K562 (cell line): ENCODE data around the gene CYP4F3. TPM values are rescaled to one million over a fixed set of nuclear protein-coding genes. Genes with fewer than 3 reads are reported as not detected.

ENCODE experiments used
- ATAC-seq: fragments of 200-7000 bp; cut with Tn5 transposase; 3 replicates; pipeline ENCODE4 v1.9.1; 2020; ENCODE audit warnings: moderate library complexity
- BruUV-seq: library from RNA; stranded (reverse); fragments of 400-500 nt; replicated peaks from 2 replicates; lab custom pipeline; 2021; lab: Mats Ljungman, UMichigan
- CTCF ChIA-PET: fragments of 300-600 bp; formaldehyde crosslinking; extraction: SDS; loops from one replicate; lab custom pipeline; 2021; ENCODE audit warnings: low intra/inter-chr PET ratio; lab: Yijun Ruan, JAX
- POLR2A ChIA-PET: fragments of 300-600, 350-650 bp; sonication (Branson Sonifier 250); formaldehyde crosslinking; extraction: SDS; loops from one replicate; lab custom pipeline; 2021; ENCODE audit warnings: antibody characterized with exemption, inconsistent platforms; lab: Yijun Ruan, JAX
- DNase-seq, 4 experiments: peaks; one replicate each; pipeline versions ENCODE4 v3.0.0 to v3.0.0-alpha.2; 2011 to 2018; ENCODE audit warnings: low spot score in 3 of 4, mixed read lengths in 3 of 4; ENCODE audit errors: extremely low read depth in 1 of 4
- FAIRE-seq: peaks from 2 replicates; lab custom pipeline; 2011; peaks lifted over from hg19 to GRCh38; lab: Jason Lieb, UNC
- H2AFZ ChIP-seq: 2 replicates; pipeline ENCODE4 v1.6.0; 2011; ENCODE audit warnings: low read depth, low read length, control low read depth, inconsistent platforms
- H3K27ac ChIP-seq: fragments of 200-600 bp; 3 replicates; pipeline ENCODE4 v1.8.0; 2011; ENCODE audit warnings: low read depth, mild to moderate bottlenecking, control low read depth, inconsistent platforms, low read length, moderate library complexity, mixed read lengths; ENCODE audit errors: extremely low read depth
- H3K27me3 ChIP-seq, 2 experiments: fragments of 300-600 bp in 1 of 2; 2 replicates in 1 of 2; 3 replicates in 1 of 2; pipeline versions ENCODE4 v1.6.0 to v1.8.0; 2011; ENCODE audit warnings: inconsistent platforms in 2 of 2, low read length in 2 of 2, mild to moderate bottlenecking in 1 of 2, mixed read lengths in 1 of 2, moderate library complexity in 1 of 2; ENCODE audit not compliant: control insufficient read depth in 2 of 2, insufficient read depth in 2 of 2
- H3K36me3 ChIP-seq: fragments of 300-600 bp; 3 replicates; pipeline ENCODE4 v1.8.0; 2011; ENCODE audit warnings: mild to moderate bottlenecking, low read length, inconsistent platforms; ENCODE audit not compliant: control insufficient read depth, insufficient read depth
- H3K4me1 ChIP-seq, 2 experiments: fragments of 200-600 bp in 1 of 2; replicated peaks in 1 of 2; 2 replicates in 1 of 2; 3 replicates in 1 of 2; pipeline versions ENCODE4 v1.5.1 to v1.8.0; 2011; ENCODE audit warnings: inconsistent platforms in 2 of 2, low read length in 2 of 2, mild to moderate bottlenecking in 1 of 2, mixed read lengths in 1 of 2, moderate library complexity in 1 of 2; ENCODE audit not compliant: control insufficient read depth in 2 of 2, insufficient read depth in 2 of 2
- H3K4me2 ChIP-seq: 2 replicates; pipeline ENCODE4 v1.6.1; 2011; ENCODE audit warnings: low read length, control low read depth, inconsistent platforms, mixed read lengths; ENCODE audit not compliant: insufficient read depth
- H3K4me3 ChIP-seq: fragments of 200-600 bp; sonication (generic), shearing (Covaris generic); 2 replicates; pipeline ENCODE4 v1.5.1; 2016; ENCODE audit warnings: control low read depth, inconsistent platforms
- H3K79me2 ChIP-seq: fragments of 200-600 bp; 3 replicates; pipeline ENCODE4 v1.8.0; 2011; ENCODE audit warnings: low read length, inconsistent platforms; ENCODE audit not compliant: control insufficient read depth, insufficient read depth
- H3K9ac ChIP-seq, 2 experiments: 2 replicates each; pipeline versions ENCODE4 v1.6.0 to v1.6.1; 2011; ENCODE audit warnings: low read depth in 2 of 2, low read length in 2 of 2, control low read depth in 1 of 2, inconsistent platforms in 1 of 2, mild to moderate bottlenecking in 1 of 2, mixed read lengths in 1 of 2; ENCODE audit not compliant: insufficient read depth in 1 of 2
- H3K9me1 ChIP-seq: one replicate; pipeline ENCODE4 v1.6.0; 2011; ENCODE audit warnings: inconsistent platforms, mild to moderate bottlenecking, low read length, moderate library complexity; ENCODE audit not compliant: control insufficient read depth, insufficient read depth
- H3K9me3 ChIP-seq: replicated peaks from 2 replicates; pipeline ENCODE4 v1.5.1; 2011; ENCODE audit warnings: low read depth, low read length, inconsistent platforms; ENCODE audit not compliant: control insufficient read depth, insufficient read depth
- H4K20me1 ChIP-seq: replicated peaks from 2 replicates; pipeline ENCODE4 v1.6.1; 2011; ENCODE audit warnings: low read length, inconsistent platforms, mixed read lengths; ENCODE audit not compliant: control insufficient read depth, insufficient read depth
- DACH1 ChIP-seq: fragments of 450-650 bp; IDR thresholded peaks from 2 replicates; pipeline ENCODE4 v1.6.1; 2018; ENCODE audit not compliant: partially characterized antibody
- EP400 ChIP-seq: fragments of 450-650 bp; IDR thresholded peaks from 2 replicates; pipeline ENCODE4 v1.6.1; 2017; ENCODE audit warnings: antibody characterized with exemption, mild to moderate bottlenecking, moderate library complexity
- ZHX1 ChIP-seq: fragments of 150-350 bp; conservative IDR thresholded peaks from 2 replicates; pipeline ENCODE4 v1.6.1; 2014; ENCODE audit warnings: low read length
- in situ Hi-C: fragments of 300-500 bp; cut with MboI; formaldehyde crosslinking; loops from 4 replicates; pipeline ENCODE4 v1.15.0; 2018; ENCODE audit warnings: inconsistent platforms, mixed read lengths
- intact Hi-C: fragments of 100-400 bp; cut with micrococcal nuclease; formaldehyde crosslinking; loops from 2 replicates; pipeline ENCODE4 v1.14.2; 2022
- polyA plus RNA-seq, 8 experiments: library from polyadenylated mRNA; depleted of rRNA in 4 of 8; stranded (reverse) in 5 of 8; unstranded in 3 of 8; fragments of >200 nt; fragmentation: Nextera tagmentation in 2 of 8; fragmentation: Illumina TruSeq in 1 of 8; extraction: Ambion mirVana in 2 of 8; extraction: Trizol in 1 of 8; gene quantifications; 2 replicates each; pipeline versions ENCODE4 v1.2.1 to v1.2.3, GENCODE V29; 2011 to 2014; ENCODE audit warnings: inconsistent platforms in 1 of 8, missing spikeins in 1 of 8
- total RNA-seq, 7 experiments: library from RNA; depleted of rRNA in 6 of 7; stranded (reverse); fragments of >200 nt in 6 of 7; fragmentation: Illumina TruSeq in 2 of 7; extraction: Trizol in 2 of 7; gene quantifications; 2 replicates each; pipeline versions ENCODE4 v1.2.1 to v1.2.3, GENCODE V29; 2011 to 2021; ENCODE audit warnings: low replicate concordance in 1 of 7

Gene CYP4F3
- total and polyA plus RNA-seq, 9 of the 15 experiments (the other 6 are each of a cell fraction or from before 2014, with no cell fraction given) = 0.01 to 0.40 (median 0.16) TPM; not detected in 6

- TF ChIP-seq ZHX1 = no peak
Observed at GRCh38 chr19:15652559-15653278, 12.0 kb downstream of the CYP4F3 start (continued).

GRCh38 chr19:15656467-15656866, 15.8 kb downstream of the CYP4F3 start:
- intact Hi-C loops = no loop called here
- no peak for DNase-seq
- Histone ChIP-seq H3K9me1 (no peaks in the 10 kb centered on the region), H3K4me3 (no peak overlapping the region), H3K36me3 (no peaks in the 10 kb centered on the region), H3K4me2 (no peak overlapping the region), H3K9me3 (no peaks in the 10 kb centered on the region), H3K4me1 (no peaks in the 10 kb centered on the region), H4K20me1 (no peaks in the 10 kb centered on the region; the same call in 1 of the 2 replicates), H2AFZ (no peak overlapping the region), H3K27me3 (no peaks in the 10 kb centered on the region), H3K27ac (no peak overlapping the region), H3K79me2 (no peaks in the 10 kb centered on the region), H3K9ac (no peak overlapping the region)
- ChIA-PET CTCF (no interaction called here), POLR2A (no interaction called here)
- no peak for FAIRE-seq
- no TSS peak for BruUV-seq
- in situ Hi-C loops = no loop called here
- ATAC-seq = no peak
- TF ChIP-seq DACH1 (peak; percentile 93), EP400 (no peak)
